Naive thymus-derived CD8-positive, alpha-beta T cell (primary cell): ENCODE measurements around the gene ARPC2. TPM values are rescaled to one million over a fixed set of nuclear protein-coding genes. Genes with fewer than 3 reads are reported as not detected.
A peak's percentile ranks its signal among the peaks of the same experiment; 100 is the strongest.
"Not testable (repeated sequence)": the region's sequence is repeated elsewhere in the genome, so short reads cannot be mapped to it uniquely, and the experiment has no call there.

Source experiments
- ATAC-seq, 2 donors: fragments of 150-1000 bp; cut with Tn5 transposase in 1 of 2; sonication (Bioruptor Pico), chemical (Tn5 transposase) in 1 of 2; 1 replicate in 1 of 2; 2 replicates in 1 of 2; pipeline ENCODE4 v1.10.0; 2021; ENCODE audit warnings: mild to moderate bottlenecking in 2 of 2, moderate library complexity in 2 of 2
- POLR2A ChIA-PET: fragments of 350-600 bp; sonication (Branson Sonifier 250); formaldehyde crosslinking; loops from one replicate; lab custom pipeline; 2021; ENCODE audit warnings: antibody characterized with exemption; lab: Charles Lee
- DNase-seq, 10 donors: peaks; one replicate each; pipeline versions ENCODE4 v3.0.0 to v3.0.0-alpha.2; 2020 to 2022
- H3K27ac Mint-ChIP-seq, 10 donors: one replicate each; pipeline ENCODE4 v1.8.0; 2020 to 2022; ENCODE audit warnings: mild to moderate bottlenecking in 10 of 10, mixed read lengths in 10 of 10, moderate library complexity in 4 of 10, inconsistent platforms in 1 of 10
- H3K27me3 Mint-ChIP-seq, 5 donors: one replicate each; pipeline ENCODE4 v1.8.0; 2021 to 2022; ENCODE audit warnings: mixed read lengths in 5 of 5
- H3K36me3 Mint-ChIP-seq, 3 donors: one replicate each; pipeline ENCODE4 v1.8.0; 2020 to 2022; ENCODE audit warnings: mixed read lengths in 3 of 3, mild to moderate bottlenecking in 2 of 3, inconsistent platforms in 1 of 3
- H3K4me1 Mint-ChIP-seq, 4 donors: one replicate each; pipeline ENCODE4 v1.8.0; 2021 to 2022; ENCODE audit warnings: mixed read lengths in 4 of 4
- H3K4me3 Mint-ChIP-seq, 10 donors: one replicate each; pipeline ENCODE4 v1.8.0; 2020 to 2022; ENCODE audit warnings: mild to moderate bottlenecking in 10 of 10, mixed read lengths in 10 of 10, moderate library complexity in 6 of 10, inconsistent platforms in 1 of 10
- H3K9me3 Mint-ChIP-seq, 9 donors: one replicate each; pipeline ENCODE4 v1.8.0; 2020 to 2022; ENCODE audit warnings: mixed read lengths in 9 of 9, mild to moderate bottlenecking in 3 of 9, inconsistent platforms in 1 of 9, moderate library complexity in 1 of 9
- polyA plus RNA-seq, 3 donors: library from polyadenylated mRNA; unstranded; fragments of 300-500 nt; fragmentation: Illumina TruSeq; gene quantifications; one replicate each; pipeline ENCODE4 v1.2.3, GENCODE V29; 2021
- total RNA-seq, 8 experiments: library from RNA in 2 of 8; stranded (reverse) in 2 of 8; gene quantifications; one replicate each; pipeline ENCODE4 v1.2.3 and lab custom pipeline; 2021 to 2026

Gene ARPC2
- total RNA-seq (100 to 1,000 TPM; 425 to 448 TPM), polyA plus RNA-seq (100 to 1,000 TPM; 690 to 865 (median 728) TPM), total RNA-seq (lab: John Stamatoyannopoulos, UW) (224 to 502 (median 450) reads per million in 6 experiments)

GRCh38 chr2:218216674-218217359 is at the start of gene ARPC2:
TSS of gene ARPC2 (plus strand) at chr2:218217189. CDS start at chr2:218217471, 282 bp downstream.
- H3K4me1 Mint-ChIP-seq, result peaks cover 25 to 48% (median 43%) of the 10 kb centered on the region in 4 donors

GRCh38 chr2:218168016-218168415 is 49.0 kb upstream of the ARPC2 start:
- H3K36me3 Mint-ChIP-seq, result no peaks in the 10 kb centered on the region
- H3K27me3 Mint-ChIP-seq, result peaks cover 0 to 5% (median 0%) of the 10 kb centered on the region in 5 donors
- peaks cover 11 to 36% (median 31%) of the 10 kb centered on the region in 4 donors for H3K4me1 Mint-ChIP-seq
- H3K27ac Mint-ChIP-seq, result peak overlapping the region in 1 of 10 donors; percentile 81
- DNase-seq, result no peak
- POLR2A ChIA-PET, result interaction anchor here (1.0 kb wide), 1 partner anchor 49 kb away, joined by 3 read pairs; the partner anchor contains the start of gene ARPC2
- H3K4me3 Mint-ChIP-seq, result peak overlapping the region in 2 of 10 donors; percentile 14 to 71
- H3K9me3 Mint-ChIP-seq, result no peaks in the 10 kb centered on the region
- ATAC-seq, result no peak

More at GRCh38 chr2:218216674-218217359, at the start of gene ARPC2:
- Mint-ChIP-seq H3K4me3 (peak within 1 kb of the TSS; percentile 90 to 99 (median 94)), H3K27me3 (no peaks in the 10 kb centered on the region), H3K27ac (peak within 1 kb of the TSS; percentile 95 to 100 (median 97)), H3K9me3 (no peaks in the 10 kb centered on the region), H3K36me3 (peaks cover 5 to 27% (median 6%) of the 10 kb centered on the region in 3 donors)
- POLR2A ChIA-PET, result interaction anchor here (0.7 to 3.8 kb wide), 15 partner anchors 8 to 1171 kb away, joined by 3 to 21 read pairs (median 3); partner anchors contain the start of genes AAMP, BCS1L, DNPEP and PNKD
- DNase-seq, result peak; percentile 90 to 97 (median 95)
- peak; percentile 81 to 83 for ATAC-seq

GRCh38 chr2:218168635-218169462 is 48.1 kb upstream of the ARPC2 start:
- DNase-seq, result peak; percentile 49 to 86 (median 70)
- peaks cover 0 to 6% (median 0%) of the 10 kb centered on the region in 5 donors for H3K27me3 Mint-ChIP-seq
- no peaks in the 10 kb centered on the region for H3K9me3 Mint-ChIP-seq
- H3K4me3 Mint-ChIP-seq, result peak overlapping the region in 1 of 10 donors; percentile 8
- H3K4me1 Mint-ChIP-seq, result peaks cover 11 to 36% (median 31%) of the 10 kb centered on the region in 4 donors
- POLR2A ChIA-PET, result no interaction called here
- peak overlapping the region in 6 of 10 donors; percentile 9 to 58 (median 22) for H3K27ac Mint-ChIP-seq
- peak; percentile 79 to 84 for ATAC-seq
- H3K36me3 Mint-ChIP-seq, result no peaks in the 10 kb centered on the region

GRCh38 chr2:218169757-218170546 is 47.0 kb upstream of the ARPC2 start:
- Mint-ChIP-seq H3K4me1 (peaks cover 11 to 34% (median 31%) of the 10 kb centered on the region in 4 donors), H3K27me3 (peaks cover 0 to 6% (median 0%) of the 10 kb centered on the region in 5 donors), H3K36me3 (no peaks in the 10 kb centered on the region), H3K27ac (no peak overlapping the region), H3K9me3 (no peaks in the 10 kb centered on the region), H3K4me3 (no peak overlapping the region)
- no peak for DNase-seq
- POLR2A ChIA-PET, result no interaction called here
- ATAC-seq, result no peak

- H3K9me3 Mint-ChIP-seq, H3K4me3 Mint-ChIP-seq, H3K36me3 Mint-ChIP-seq, ATAC-seq, POLR2A ChIA-PET, H3K27me3 Mint-ChIP-seq, DNase-seq, H3K27ac Mint-ChIP-seq: not testable (repeated sequence)
- peaks cover 8 to 27% (median 24%) of the 10 kb centered on the region in 4 donors for H3K4me1 Mint-ChIP-seq
Observed at GRCh38 chr2:218171744-218172143, 45.2 kb upstream of the ARPC2 start.

- POLR2A ChIA-PET, result no interaction called here
- peak overlapping the region in 1 of 10 donors; percentile 3 for H3K27ac Mint-ChIP-seq
- H3K27me3 Mint-ChIP-seq, result peaks cover 0 to 6% (median 0%) of the 10 kb centered on the region in 5 donors
- H3K4me3 Mint-ChIP-seq, result no peak overlapping the region
- ATAC-seq (no peak), DNase-seq (no peak)
- peaks cover 5 to 16% (median 13%) of the 10 kb centered on the region in 4 donors for H3K4me1 Mint-ChIP-seq
- no peaks in the 10 kb centered on the region for H3K36me3 Mint-ChIP-seq
- no peaks in the 10 kb centered on the region for H3K9me3 Mint-ChIP-seq
Observed at GRCh38 chr2:218172845-218173244, 44.1 kb upstream of the ARPC2 start.

- no peaks in the 10 kb centered on the region for H3K36me3 Mint-ChIP-seq
- DNase-seq (no peak), ATAC-seq (no peak)
- peaks cover 0 to 3% (median 2%) of the 10 kb centered on the region in 5 donors for H3K27me3 Mint-ChIP-seq
- H3K9me3 Mint-ChIP-seq, result no peaks in the 10 kb centered on the region
- H3K4me1 Mint-ChIP-seq, result no peaks in the 10 kb centered on the region
- POLR2A ChIA-PET, result no interaction called here
- H3K4me3 Mint-ChIP-seq, result no peak overlapping the region
- H3K27ac Mint-ChIP-seq, result no peak overlapping the region
Observed at GRCh38 chr2:218179782-218180181, 37.2 kb upstream of the ARPC2 start.

- DNase-seq (no peak), ATAC-seq (no peak)
- Mint-ChIP-seq H3K27ac (peak overlapping the region in 1 of 10 donors; percentile 63), H3K4me1 (peaks cover 0 to 5% (median under 1%) of the 10 kb centered on the region in 4 donors), H3K36me3 (no peaks in the 10 kb centered on the region), H3K9me3 (no peaks in the 10 kb centered on the region), H3K4me3 (no peak overlapping the region), H3K27me3 (peaks cover 0 to 3% (median 2%) of the 10 kb centered on the region in 5 donors)
- POLR2A ChIA-PET, result no interaction called here
Observed at GRCh38 chr2:218180467-218181114, 36.4 kb upstream of the ARPC2 start.

- Mint-ChIP-seq H3K27ac (no peak overlapping the region), H3K36me3 (no peaks in the 10 kb centered on the region), H3K4me1 (peaks cover 5 to 14% (median 10%) of the 10 kb centered on the region in 4 donors), H3K9me3 (no peaks in the 10 kb centered on the region), H3K4me3 (no peak overlapping the region), H3K27me3 (peaks cover 0 to 3% (median 2%) of the 10 kb centered on the region in 5 donors)
- POLR2A ChIA-PET, result no interaction called here
- DNase-seq (no peak), ATAC-seq (no peak)
Observed at GRCh38 chr2:218184331-218184730, 32.7 kb upstream of the ARPC2 start.

- Mint-ChIP-seq H3K9me3 (no peaks in the 10 kb centered on the region), H3K4me3 (no peak overlapping the region), H3K4me1 (peaks cover 5 to 14% (median 10%) of the 10 kb centered on the region in 4 donors), H3K36me3 (no peaks in the 10 kb centered on the region), H3K27ac (peak overlapping the region in 5 of 10 donors; percentile 9 to 49 (median 47)), H3K27me3 (peaks cover 0 to 3% (median 0%) of the 10 kb centered on the region in 5 donors)
- POLR2A ChIA-PET, result interaction anchor here (0.9 kb wide), 1 partner anchor 82 kb away, joined by 7 read pairs; no protein-coding TSS in a partner anchor
- peak; percentile 97 to 99 for ATAC-seq
- DNase-seq, result peak; percentile 49 to 82 (median 68)
Observed at GRCh38 chr2:218186355-218186766, 30.6 kb upstream of the ARPC2 start.

GRCh38 chr2:218186876-218187275 is 30.1 kb upstream of the ARPC2 start:
- ATAC-seq (no peak), DNase-seq (no peak)
- peak overlapping the region in 1 of 10 donors; percentile 47 for H3K27ac Mint-ChIP-seq
- H3K27me3 Mint-ChIP-seq, result peaks cover 0 to 3% (median under 1%) of the 10 kb centered on the region in 5 donors
- no peaks in the 10 kb centered on the region for H3K36me3 Mint-ChIP-seq
- no peak overlapping the region for H3K4me3 Mint-ChIP-seq
- peaks cover 5 to 14% (median 10%) of the 10 kb centered on the region in 4 donors for H3K4me1 Mint-ChIP-seq
- POLR2A ChIA-PET, result interaction anchor here (0.9 kb wide), 1 partner anchor 83 kb away, joined by 3 read pairs; the partner anchor contains the start of genes AAMP and PNKD
- H3K9me3 Mint-ChIP-seq, result no peaks in the 10 kb centered on the region
